Measurements from ENCODE around the gene ZNF764.
"Not testable (repeated sequence)": the region's sequence is repeated elsewhere in the genome, so short reads cannot be mapped to it uniquely, and the experiment has no call there.

The ZNF764 gene

DNA sequence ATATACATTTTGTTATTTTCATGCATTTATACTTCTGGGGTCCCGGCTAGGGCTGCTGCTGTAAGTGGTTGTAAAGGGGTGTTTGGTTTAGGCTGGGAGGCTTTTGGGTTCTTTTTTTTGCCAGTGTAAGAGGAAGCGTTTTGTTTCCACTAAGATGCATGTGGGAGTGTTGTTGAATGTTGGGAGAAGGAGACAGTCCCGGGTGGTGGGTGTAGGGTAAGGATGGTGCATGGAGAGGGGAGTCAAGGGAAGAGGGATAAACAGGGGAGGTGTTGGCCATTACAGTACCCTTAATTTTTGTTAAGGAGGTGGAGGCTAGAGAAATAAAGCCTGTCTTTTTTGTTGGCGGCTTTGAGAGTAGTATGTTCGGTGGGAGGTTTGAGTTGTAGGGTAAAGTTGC lies 15.1 kb downstream of the ZNF764 start:
- no peak for DNase-seq

DNA sequence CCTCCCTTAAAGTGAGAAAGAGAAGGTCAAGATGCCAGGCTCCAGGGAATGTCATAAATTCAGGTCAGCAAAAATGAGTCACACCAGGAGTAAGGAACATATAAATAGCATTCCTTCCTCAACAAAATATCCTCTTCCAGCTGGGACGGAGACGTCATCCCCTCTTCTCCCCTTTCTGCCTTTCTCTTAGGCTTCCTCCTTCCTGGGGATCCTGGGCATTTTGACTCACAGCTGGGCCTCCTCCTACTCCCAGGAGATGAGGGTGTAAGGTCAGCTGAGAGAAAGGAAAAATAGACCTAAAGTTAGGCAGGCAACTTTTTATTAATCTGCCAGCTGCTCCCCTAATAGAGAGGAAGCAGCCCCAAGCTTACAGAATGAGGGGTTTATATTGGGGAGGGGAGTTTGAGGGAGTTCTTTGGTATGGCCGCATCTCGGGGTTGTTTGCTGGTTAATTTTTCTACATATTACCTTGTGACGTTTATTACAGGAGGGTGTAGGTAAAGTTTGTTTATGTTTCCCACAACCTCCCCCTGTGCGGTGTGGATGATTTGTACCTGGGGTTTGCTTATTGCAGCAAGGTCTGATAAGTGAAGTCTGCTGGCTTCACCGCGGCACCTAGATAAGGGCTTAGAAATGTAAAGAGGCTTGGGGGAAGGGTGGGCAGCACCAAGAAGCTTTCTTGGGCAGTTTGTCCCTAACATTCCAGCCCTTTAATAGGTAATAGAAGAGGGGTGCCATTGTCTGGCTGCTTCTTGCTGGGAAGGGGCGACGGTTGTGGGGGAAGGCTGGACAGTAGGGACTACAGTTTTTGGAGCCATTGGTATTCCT lies 16.5 kb downstream of the ZNF764 start:
- no peak for DNase-seq

DNA sequence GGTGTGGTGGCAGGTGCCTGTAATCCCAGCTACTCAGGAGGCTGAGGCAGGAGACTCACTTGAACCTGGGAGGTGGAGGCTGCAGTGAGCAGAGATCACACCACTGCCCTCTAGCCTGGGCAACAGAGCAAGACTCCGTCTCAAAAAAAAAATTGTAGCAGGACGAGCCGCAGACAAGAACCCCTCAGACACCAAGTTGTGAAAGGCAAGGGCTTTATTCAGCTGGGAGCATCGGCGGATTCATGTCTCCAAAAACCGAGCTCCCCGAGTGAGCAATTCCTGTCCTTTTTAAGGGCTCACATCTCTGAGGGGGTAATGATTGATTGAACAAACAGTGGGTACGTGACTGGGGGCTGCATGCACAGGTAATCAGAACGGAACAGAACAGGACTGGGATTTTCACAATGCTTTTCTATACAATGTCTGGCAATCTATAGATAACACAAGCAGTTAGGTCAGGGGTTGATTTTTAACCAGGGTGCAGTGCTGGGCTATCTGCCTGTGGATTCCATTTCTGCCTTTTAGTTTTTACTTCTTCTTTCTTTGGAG lies 17.2 kb downstream of the ZNF764 start:
- DNase-seq = not testable (repeated sequence)

DNA sequence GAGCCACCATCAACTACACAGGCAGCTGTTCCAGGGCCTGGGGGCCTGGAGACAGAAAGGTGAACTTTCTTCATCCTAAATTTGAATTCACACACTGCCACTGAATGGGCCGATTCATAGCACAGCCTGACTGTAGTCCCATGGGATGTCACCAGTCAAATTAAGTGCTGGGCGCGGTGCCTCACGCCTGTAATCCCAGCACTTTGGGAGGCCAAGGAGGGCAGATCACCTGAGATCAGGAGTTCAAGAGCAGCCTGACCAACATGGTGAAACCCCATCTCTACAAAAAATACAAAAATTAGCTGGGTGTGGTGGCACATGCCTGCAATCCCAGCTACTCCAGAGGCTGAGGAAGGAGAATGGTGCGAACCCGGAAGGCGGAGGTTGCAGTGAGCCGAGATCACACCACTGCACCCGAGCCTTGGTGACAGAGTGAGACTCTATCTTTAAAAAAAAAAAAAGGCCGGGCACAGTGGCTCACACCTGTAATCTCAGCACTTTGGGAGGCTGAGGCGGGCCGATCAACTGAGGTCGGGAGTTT lies 18.1 kb downstream of the ZNF764 start:
- DNase-seq = not testable (repeated sequence)

DNA sequence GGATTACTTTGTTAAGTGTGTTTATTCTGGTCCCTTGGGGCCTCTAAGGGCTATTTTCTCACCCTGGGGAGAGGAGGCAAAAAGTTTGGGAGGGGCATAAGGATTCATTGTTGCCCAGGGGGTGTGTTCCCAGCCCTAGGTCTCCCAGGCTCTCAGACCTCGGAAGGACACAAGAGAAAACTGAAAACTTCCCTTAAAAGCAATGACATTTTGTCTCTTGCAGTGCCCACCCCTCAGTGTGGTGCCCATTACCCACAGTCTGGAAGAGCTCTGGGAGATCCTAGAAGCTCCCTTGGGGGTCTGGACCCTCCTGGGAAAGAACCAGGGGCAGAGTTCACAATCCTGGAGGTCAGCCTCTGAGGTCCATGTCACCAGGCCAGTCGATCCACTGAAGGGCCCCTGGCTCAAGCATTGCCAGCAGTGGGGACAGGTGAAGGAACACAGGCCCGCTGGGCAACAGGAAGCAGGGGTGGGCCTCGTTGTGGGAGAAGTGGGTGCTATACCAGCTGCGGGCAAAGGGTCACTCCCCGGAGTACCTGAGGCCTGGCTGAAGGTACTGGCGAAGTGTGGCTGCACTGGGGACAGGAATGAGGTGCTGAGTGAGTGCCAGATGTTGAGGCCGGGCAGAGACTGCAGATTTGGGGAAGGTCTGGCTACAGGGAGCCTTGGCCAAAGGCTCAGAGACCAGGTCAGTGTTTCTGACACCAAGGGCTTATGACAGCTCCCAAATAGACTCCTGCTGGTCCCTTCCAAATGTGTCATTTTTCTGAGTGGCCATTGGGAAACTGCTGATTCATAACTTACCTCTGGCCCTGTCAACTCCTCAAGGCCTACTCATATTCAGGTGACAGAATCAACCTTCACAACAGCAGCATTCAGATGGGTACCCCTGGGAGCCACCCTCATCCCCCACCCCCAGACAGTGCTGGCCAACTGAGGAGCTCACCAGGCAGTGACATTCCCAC lies 18.9 kb downstream of the ZNF764 start:
- DNase-seq = no peak

DNA sequence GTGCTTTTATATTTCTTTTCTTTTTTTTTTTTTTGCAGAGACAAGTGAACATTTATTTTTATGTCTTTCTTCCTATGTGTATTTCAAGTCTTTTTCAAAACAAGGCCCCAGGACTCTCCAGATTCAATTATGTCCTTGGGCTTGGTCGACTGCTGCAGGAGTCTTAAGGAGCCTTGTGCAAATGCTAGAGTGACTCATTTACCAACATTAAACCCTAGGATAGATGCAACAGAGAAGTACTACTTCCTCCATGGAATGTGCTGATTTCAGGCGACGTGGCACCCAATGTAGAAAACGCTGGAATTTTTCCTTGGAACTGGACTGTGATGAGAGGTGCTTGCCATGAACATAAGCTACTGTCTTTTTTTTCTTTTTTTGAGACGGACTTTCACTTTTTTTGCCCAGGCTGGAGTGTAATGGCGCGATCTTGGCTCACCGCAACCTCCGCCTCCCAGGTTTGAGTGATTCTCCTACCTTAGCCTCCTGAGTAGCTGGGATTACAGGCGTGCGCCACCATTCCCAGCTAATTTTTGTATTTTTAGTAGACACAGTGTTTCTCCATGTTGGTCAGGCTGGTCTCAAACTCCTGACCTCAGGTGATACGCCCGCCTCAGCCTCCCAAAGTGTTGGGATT lies 21.7 kb downstream of the ZNF764 start:
- not testable (repeated sequence) for DNase-seq

DNA sequence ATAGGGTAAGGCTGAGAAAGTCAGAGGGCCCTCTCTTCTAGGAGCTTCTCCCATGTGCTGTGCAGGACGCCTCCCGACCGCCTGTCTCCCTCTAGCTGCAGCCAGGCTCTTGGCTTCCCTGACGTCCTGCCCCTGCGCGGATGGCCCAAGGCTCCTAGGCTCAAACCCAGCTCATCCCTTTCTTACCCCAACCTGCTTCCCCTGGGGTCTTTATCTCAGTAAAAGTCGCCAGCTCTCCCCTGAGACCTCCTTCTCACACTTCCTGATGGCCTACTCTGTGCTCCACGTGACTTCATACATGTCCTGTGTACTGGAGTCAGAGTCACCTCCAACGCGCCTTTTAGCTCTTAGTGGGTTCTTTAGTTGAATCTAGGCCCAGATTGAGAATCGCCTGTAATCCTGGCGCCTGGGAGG lies 22.4 kb downstream of the ZNF764 start:
- DNase-seq = peak; percentile 89

DNA sequence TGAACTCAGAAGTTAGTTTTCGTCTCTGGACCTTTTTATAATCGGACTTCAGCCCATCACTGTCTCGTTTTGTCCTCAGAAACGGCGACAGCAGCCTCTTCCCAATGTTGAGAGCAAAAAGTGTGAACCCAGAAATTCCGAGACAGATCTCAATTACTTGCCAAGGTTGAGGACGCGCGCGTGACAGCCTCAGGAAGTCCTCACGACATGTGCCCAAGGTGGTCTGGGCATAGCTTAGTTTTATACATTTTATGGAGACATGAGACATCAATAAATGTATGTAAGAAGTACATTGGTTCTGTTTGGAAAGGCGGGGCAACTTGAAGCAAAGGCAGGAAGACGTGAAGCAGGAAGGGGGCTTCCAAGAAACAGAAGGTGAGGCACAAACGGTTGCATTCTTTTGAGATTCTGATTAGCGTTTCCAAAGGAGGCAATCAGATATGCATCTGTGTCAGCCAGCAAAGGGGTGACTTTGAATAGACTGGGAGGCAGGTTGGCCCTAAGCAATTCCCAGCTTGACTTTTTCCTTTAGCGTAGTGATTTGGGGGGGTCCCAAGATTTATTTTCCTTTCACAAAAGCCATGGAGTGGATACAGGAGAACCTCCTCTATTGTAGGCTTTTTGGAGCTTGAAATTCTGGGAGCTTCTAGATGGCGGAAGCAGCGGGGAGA lies 22.9 kb downstream of the ZNF764 start:
- no peak for DNase-seq

DNA sequence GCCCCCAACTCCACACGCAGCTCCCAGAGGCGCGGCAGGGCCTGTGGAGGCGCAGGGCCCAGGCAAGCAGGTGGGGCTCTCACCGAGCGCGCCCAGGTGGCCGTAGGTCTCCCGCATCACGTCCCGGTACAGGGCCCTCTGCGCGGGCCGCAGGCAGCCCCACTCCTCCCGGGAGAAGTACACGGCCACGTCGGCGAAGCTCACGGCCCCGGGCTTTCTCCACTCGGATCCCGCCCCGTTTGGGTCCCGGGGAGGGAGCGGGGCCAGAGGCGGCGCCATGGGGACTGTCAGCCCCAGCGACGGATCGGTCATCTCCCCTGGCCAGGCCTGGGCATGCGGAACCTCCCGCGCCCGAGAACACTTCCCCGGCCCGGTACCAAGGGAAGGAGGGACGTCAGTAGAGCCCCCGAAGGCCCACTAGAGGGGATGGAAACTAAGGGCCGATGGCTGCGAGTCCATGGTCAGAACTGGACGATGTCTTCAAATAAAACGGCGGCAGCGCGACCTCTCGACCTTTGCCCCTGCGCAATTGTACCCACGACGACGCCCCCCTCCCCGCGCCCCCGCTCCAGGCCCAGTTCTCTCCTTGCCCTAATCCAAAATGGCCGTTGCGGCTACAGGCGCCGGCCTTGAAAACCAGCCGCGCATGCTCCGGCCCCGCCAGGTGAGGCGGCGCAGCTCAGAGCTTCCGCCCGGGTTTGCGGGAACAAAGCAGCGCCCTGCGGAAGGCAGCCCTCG lies 23.6 kb downstream of the ZNF764 start, which contains the start of gene ZNF747:
ZNF747 (minus strand) TSS at position 491 of the 738 bp plus-strand sequence; CDS start at position 312, 179 bp downstream.
- peak; percentile 93 for DNase-seq

DNA sequence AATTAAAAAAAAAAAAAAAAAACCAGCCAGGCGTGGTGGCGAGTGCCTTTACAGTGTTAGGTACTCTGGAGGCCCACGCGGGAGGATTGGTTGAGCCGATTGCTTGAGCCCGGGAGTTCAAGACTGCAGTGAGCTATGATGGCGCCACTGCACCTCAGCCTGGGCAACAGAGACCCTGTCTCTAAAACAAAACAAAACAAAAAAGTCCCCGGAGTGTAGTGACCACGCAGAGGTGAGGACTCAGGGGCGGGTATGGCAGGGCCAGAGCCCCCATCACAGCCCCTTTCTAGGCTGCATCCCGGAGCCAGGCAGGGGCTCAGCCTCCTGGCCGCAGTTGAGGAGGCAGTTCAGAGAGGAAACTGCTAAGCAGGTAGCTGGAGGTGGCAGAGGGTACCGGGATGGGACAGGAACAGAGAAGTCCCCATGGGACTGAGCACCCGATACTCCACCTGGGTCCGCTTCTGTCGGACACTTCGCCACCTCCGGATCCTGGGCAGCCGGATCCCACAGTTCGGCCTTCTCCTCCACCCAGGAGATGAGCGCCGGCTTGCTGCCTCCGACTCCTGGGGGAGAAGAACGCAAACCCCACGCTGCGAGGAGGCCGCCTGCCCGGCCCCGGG lies 24.3 kb downstream of the ZNF764 start:
- no peak for DNase-seq

DNA sequence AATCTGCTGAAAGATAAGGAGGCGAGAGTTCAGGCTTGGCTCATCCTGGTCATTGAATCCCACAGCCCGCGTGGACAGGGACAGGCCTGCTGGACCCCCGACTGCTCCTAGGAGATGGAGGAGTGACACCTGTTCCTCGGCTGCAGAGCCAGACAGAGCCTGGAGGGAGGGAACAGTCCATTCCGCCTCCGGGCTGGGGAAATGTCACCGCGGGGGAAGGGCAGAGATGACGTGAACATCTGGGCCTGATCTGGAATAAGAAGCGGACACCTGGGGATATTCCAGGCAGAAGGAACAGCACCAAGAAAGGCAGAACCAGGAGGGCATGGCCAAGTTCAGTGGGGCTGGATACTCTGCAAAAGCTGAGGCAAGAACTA lies 25.0 kb downstream of the ZNF764 start:
- no peak for DNase-seq

DNA sequence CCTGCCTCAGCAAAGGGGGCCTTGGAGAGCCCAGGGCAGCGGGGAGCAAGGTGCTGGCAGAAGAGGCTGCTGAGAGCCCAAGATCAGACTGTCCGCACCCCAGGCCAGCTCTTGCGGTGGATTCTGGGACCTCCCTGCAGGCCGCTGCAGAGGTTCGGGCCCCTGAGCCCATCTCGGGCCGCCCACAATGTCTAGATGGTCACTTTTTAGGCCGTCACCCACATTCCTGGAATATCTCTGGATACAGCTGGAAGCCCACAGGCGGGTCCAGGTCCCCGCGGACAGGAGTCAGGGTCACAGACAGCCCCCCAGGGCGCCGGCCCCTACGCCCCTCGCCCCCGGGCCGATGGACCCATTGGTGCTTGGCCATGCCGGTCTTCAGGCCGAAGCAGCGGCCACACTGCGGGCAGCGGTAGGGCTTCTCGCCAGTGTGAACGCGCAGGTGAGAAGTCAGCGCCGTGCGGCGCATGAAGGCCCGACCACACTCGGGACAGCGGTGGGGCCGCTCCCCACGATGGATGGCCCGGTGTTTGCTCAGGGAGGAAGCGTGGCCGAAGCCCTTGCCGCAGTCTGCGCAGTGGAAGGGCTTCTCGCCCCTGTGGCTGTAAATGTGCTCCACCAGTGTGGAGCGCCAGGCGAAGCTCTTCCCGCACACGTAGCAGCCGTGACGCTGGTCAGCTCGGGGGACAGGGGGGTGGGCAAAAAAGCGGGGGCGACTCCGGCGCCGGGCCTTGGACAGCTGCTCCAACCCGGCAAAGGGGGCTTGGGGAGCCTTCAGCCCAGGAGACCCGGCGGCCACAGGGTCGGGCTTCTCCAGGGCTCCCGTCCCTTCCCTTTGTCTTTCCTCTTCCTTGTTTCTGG lies 25.7 kb downstream of the ZNF764 start:
- DNase-seq = no peak

DNA sequence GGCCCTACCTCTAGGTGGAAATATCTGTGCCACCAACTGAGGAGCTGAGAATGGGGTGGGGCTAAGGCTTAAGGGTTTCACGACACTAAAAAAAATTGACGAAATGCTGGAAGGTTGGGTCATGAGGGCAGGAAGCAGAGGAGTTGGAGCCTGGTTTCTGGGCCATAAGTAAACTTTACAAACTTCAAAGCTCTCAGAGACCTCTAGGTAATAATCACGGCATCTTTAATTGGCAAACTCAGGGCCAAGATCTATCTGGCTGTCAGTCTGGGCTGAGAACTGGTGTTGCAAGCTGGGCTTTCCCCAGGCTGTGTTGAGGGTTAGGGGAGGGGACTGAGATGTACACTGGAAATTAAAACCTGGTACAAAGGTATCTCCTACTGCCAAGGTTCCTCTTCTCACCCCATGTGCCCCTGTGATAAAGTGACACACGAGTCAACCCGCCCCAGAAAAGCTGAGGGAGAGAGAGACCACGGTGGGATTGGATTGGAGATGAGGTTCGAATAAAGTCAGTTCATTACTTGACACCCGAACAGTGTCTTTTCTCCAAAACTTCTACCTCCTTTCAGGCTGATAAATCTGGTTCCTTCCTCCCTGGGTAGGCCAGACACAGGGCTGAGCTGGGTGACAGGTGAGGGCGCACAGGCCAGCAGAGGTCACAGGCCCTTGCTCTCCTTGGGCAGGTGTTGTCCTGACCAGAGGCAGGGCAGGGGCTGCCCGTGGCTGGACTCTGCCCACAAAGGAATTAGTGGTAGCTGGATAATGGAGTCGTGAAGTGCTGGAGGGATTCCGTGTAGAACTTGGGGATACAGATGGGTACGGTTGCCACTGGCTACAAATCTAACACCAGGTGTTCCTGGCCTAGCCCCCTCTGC lies 27.8 kb downstream of the ZNF764 start:
- no peak for DNase-seq

DNA sequence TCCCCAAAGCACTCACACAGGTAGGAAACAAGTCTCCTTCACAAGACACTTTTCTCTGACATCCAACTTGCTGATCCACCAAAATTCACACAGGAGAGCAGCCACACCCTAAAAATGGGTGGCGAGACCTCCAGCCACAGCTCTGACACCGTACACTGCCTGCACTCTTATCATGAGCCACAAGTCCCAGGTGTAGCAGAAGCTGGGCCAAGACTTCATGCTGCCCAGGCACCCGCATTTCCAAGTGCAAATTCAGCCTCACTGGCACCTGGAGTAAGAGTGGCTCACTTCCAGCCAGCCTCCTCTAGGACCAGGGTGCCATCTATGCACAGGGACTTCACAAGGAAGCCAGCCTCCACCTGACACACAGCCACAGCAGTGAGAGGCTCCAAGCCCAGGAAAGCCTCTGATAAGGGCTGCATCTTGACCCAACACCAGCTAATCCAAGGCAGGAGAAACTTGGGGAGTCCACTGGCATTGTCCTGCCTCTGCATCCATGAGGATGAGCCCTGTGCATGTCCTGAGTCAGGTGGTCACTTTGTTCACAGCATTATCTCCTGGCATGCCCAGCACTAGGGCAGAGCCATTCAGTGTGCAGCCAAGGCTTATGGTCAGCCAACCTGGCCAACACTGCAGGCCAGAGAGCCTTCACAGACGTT lies 29.2 kb downstream of the ZNF764 start:
- peak; percentile 38 for DNase-seq

DNA sequence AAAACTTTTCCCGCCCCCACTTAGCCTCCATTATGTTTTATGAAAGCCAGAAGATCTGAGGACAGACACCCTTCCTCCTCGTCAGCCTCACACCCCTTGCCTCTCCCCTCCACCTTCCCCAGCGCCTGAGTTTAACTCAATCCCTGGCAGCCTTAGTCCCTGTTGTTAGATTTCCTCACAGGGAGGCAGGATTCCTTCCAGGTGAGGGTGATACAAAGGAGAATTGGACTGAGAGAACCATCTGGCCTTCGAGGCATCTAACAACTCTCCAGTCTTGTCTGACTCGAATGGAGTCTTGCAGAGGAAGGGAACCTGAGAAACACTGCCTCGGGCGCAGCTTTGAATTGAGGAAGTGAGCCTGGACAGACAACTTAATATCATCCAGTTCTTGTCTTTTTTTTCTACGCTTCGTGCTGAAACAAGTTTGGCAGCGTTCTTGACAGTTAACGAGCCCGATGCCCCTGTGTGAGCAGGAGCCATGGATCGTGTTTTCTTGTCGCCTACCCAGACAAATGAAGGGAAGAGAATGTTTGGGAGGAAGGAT lies 30.5 kb downstream of the ZNF764 start:
- peak; percentile 91 for DNase-seq

DNA sequence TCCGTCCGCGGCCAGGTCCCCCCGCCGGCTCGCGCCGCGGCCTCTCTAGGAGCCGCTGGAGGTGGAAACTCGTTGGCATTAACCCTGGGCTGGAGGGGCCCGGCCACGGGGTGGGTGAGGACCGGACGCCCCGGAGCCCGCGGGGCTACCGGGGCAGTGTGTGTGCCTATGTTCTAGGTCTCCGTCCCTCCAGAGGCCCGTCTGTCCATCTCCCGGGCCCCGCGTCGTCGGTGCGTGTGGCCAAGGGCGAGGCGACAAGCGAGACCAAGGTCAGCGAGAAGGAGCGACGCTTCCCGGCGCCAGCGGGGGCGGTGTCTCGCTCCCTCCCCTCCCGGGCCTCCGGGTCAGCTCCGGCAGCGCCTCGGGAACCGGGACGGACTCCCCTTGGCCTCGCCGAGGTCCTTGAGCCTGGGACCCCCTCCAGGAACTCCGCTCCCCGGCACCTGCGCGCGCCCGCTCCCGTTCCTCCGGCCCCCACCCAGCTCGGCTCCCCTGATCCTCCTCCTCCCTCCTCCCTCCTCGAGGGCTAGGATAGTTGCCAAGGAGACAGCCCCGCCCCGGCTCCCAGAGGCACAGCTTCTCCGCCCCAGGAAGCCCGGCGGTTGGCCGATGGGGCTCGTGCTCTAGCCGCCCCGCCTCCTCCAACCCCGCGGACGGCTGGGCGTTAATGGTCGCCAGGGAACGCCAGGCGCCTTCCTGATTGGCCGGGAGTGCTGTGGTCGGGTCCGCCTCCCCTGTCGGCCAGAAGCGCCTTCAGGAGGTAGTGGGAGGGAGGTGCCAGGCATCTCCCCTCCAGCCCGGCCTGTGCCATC lies 31.1 kb downstream of the ZNF764 start:
- DNase-seq = peak; percentile 100
